Fibroblast of lung (primary cell): ENCODE data around the gene RHBDL3.

Experiments
- CTCF ChIP-seq, 2 donors: IDR thresholded peaks in 1 of 2; conservative IDR thresholded peaks in 1 of 2; 1 replicate in 1 of 2; 2 replicates in 1 of 2; pipeline ENCODE4 v1.5.1; 2011 to 2012; ENCODE audit warnings: low read length in 2 of 2, control low read depth in 1 of 2, inconsistent platforms in 1 of 2, low read depth in 1 of 2, mild to moderate bottlenecking in 1 of 2
- EZH2 ChIP-seq: IDR thresholded peaks from 2 replicates; pipeline ENCODE4 v1.5.1; 2012; ENCODE audit warnings: low read length, control low read depth, mild to moderate bottlenecking; ENCODE audit errors: missing control alignments

- TF ChIP-seq CTCF (conservative IDR thresholded peaks at IDR 0.05 in 1 of 2, IDR thresholded peaks at IDR 0.05 in 1 of 2; ENCODE audit: low read depth in 1 of 2, low read length in 2 of 2) = no peak
- TF ChIP-seq EZH2 = no peak
Observed at GRCh38 chr17:32302037-32302436, 36.4 kb downstream of the RHBDL3 start.
